Anterior cingulate cortex (tissue), 58 donors: ENCODE measurements around the gene TUBA1C.
"Not testable (repeated sequence)": the region's sequence is repeated elsewhere in the genome, so short reads cannot be mapped to it uniquely, and the experiment has no call there.

ENCODE experiments used
- DNase-seq, 58 donors: peaks; one replicate each; lab custom pipeline; 2025; lab: John Stamatoyannopoulos, UW

TUBA1C gene

GRCh38 chr12:49253033-49253623, 11.8 kb upstream of the TUBA1C start:
- no peak for DNase-seq

- DNase-seq, result not testable (repeated sequence)
These were observed 9.4 kb upstream of the TUBA1C start for GRCh38 chr12:49255456-49255855.

- no peak for DNase-seq
These were observed 8.8 kb upstream of the TUBA1C start for GRCh38 chr12:49255857-49256637.

GRCh38 chr12:49257508-49258184, 7.2 kb upstream of the TUBA1C start:
- DNase-seq, result not testable (repeated sequence)

- DNase-seq, result no peak
These were observed 5.4 kb upstream of the TUBA1C start for GRCh38 chr12:49259452-49259851.

GRCh38 chr12:49260166-49260565, 4.7 kb upstream of the TUBA1C start:
- DNase-seq, result no peak

GRCh38 chr12:49260571-49261363, 4.1 kb upstream of the TUBA1C start:
- DNase-seq, result no peak

- DNase-seq, result no peak
These were observed 3.2 kb upstream of the TUBA1C start for GRCh38 chr12:49261721-49262120.

- no peak for DNase-seq
These were observed 1.5 kb upstream of the TUBA1C start for GRCh38 chr12:49263400-49263763.

- no peak for DNase-seq
These were observed 413 bp upstream of the TUBA1C start for GRCh38 chr12:49264466-49264872.

GRCh38 chr12:49269191-49269590, 4.3 kb downstream of the TUBA1C start:
- DNase-seq, result not testable (repeated sequence)

GRCh38 chr12:49272790-49273725, 8.2 kb downstream of the TUBA1C start:
- DNase-seq, result no peak

GRCh38 chr12:49273726-49274395, 9.0 kb downstream of the TUBA1C start:
- DNase-seq, result no peak

- no peak for DNase-seq
These were observed 9.7 kb downstream of the TUBA1C start for GRCh38 chr12:49274396-49275069.

GRCh38 chr12:49276304-49277290, 11.7 kb downstream of the TUBA1C start:
- no peak for DNase-seq

GRCh38 chr12:49277466-49277865, 12.6 kb downstream of the TUBA1C start:
- DNase-seq, result no peak

GRCh38 chr12:49279706-49280159, 14.9 kb downstream of the TUBA1C start:
- DNase-seq, result peak in 10 of 58 donors; percentile 2 to 47 (median 16)
